Measurements from ENCODE around the gene MOB3A. TPM values are rescaled to one million over a fixed set of nuclear protein-coding genes. Genes with fewer than 3 reads are reported as not detected.

MOB3A gene
- total and polyA plus RNA-seq, 9 of the 15 experiments (the other 6 are each of a cell fraction or from before 2014, with no cell fraction given): 1.1 to 24.1 (median 6.0) TPM

- TF ChIP-seq, protein P1, sequence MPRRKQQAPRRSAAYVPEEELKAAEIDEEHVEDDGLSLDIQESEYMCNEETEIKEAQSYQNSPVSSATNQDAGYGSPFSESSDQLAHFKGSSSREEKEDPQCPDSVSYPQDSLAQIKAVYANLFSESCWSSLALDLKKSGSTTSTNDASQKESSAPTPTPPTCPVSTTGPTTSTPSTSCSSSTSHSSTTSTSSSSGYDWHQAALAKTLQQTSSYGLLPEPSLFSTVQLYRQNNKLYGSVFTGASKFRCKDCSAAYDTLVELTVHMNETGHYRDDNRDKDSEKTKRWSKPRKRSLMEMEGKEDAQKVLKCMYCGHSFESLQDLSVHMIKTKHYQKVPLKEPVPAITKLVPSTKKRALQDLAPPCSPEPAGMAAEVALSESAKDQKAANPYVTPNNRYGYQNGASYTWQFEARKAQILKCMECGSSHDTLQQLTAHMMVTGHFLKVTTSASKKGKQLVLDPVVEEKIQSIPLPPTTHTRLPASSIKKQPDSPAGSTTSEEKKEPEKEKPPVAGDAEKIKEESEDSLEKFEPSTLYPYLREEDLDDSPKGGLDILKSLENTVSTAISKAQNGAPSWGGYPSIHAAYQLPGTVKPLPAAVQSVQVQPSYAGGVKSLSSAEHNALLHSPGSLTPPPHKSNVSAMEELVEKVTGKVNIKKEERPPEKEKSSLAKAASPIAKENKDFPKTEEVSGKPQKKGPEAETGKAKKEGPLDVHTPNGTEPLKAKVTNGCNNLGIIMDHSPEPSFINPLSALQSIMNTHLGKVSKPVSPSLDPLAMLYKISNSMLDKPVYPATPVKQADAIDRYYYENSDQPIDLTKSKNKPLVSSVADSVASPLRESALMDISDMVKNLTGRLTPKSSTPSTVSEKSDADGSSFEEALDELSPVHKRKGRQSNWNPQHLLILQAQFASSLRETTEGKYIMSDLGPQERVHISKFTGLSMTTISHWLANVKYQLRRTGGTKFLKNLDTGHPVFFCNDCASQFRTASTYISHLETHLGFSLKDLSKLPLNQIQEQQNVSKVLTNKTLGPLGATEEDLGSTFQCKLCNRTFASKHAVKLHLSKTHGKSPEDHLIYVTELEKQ (CRISPR knock-in tag; IDR thresholded peaks at IDR 0.05): peak; percentile 54
- TF ChIP-seq MBD2 (IDR thresholded peaks at IDR 0.05; ENCODE audit: borderline replicate concordance, low read depth) (peak; percentile 71; the same call in 1 of the 2 replicates), MAFG (tag; conservative IDR thresholded peaks at IDR 0.05) (no peak; the same call in 1 of the 2 replicates), POLR2G (IDR thresholded peaks at IDR 0.05; ENCODE audit: low read depth, low read length) (peak; percentile 99), ZNF695 (CRISPR knock-in tag; IDR thresholded peaks at IDR 0.05) (no peak), ARID3A (IDR thresholded peaks at IDR 0.05; ENCODE audit: borderline replicate concordance, low read depth, low read length) (no peak), ZFP36 (IDR thresholded peaks at IDR 0.05; ENCODE audit: low read depth, low read length, partially characterized antibody) (no peak), PHF21A (IDR thresholded peaks at IDR 0.05; ENCODE audit: borderline replicate concordance, low read depth) (peak; percentile 62; the same call in 1 of the 2 replicates), ZNF165 (CRISPR knock-in tag; IDR thresholded peaks at IDR 0.05; ENCODE audit: borderline replicate concordance) (no peak; the same call in 1 of the 2 replicates), TBL1XR1 (IDR thresholded peaks at IDR 0.05; ENCODE audit: low read length in 2 of 2) (no peak), E2F8 (IDR thresholded peaks at IDR 0.05; ENCODE audit: low read depth, partially characterized antibody) (no peak)
- TF ChIP-seq, protein P2, sequence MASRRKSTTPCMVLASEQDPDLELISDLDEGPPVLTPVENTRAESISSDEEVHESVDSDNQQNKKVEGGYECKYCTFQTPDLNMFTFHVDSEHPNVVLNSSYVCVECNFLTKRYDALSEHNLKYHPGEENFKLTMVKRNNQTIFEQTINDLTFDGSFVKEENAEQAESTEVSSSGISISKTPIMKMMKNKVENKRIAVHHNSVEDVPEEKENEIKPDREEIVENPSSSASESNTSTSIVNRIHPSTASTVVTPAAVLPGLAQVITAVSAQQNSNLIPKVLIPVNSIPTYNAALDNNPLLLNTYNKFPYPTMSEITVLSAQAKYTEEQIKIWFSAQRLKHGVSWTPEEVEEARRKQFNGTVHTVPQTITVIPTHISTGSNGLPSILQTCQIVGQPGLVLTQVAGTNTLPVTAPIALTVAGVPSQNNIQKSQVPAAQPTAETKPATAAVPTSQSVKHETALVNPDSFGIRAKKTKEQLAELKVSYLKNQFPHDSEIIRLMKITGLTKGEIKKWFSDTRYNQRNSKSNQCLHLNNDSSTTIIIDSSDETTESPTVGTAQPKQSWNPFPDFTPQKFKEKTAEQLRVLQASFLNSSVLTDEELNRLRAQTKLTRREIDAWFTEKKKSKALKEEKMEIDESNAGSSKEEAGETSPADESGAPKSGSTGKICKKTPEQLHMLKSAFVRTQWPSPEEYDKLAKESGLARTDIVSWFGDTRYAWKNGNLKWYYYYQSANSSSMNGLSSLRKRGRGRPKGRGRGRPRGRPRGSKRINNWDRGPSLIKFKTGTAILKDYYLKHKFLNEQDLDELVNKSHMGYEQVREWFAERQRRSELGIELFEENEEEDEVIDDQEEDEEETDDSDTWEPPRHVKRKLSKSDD (conservative IDR thresholded peaks at IDR 0.05; ENCODE audit: low read length): no peak
Measured at GRCh38 chr19:2059422-2060201, 36.5 kb downstream of the MOB3A start (continued).

Data from K562 (cell line).